Uterus (tissue), 4 donors: ENCODE data around the gene MACROD1. TPM values are rescaled to one million over a fixed set of nuclear protein-coding genes. Genes with fewer than 3 reads are reported as not detected.

Experiments
- DNase-seq, 2 donors: peaks; one replicate each; pipeline ENCODE4 v3.0.0-alpha.2; 2019 to 2020
- H3K27ac ChIP-seq, 2 donors: fragments of 200-600 bp; sonication (generic); 1 replicate in 1 of 2; 2 replicates in 1 of 2; pipeline ENCODE4 v1.5.1; 2016 to 2018
- H3K27me3 ChIP-seq, 2 donors: fragments of 200-600 bp; sonication (generic); one replicate each; pipeline ENCODE4 v1.5.1; 2018 to 2019; ENCODE audit warnings: control low read depth in 1 of 2
- H3K36me3 ChIP-seq, 2 donors: fragments of 200-600 bp; sonication (generic); one replicate each; pipeline ENCODE4 v1.5.1; 2019; ENCODE audit warnings: control low read depth in 1 of 2
- H3K4me1 ChIP-seq, 2 donors: fragments of 200-600 bp; sonication (generic); one replicate each; pipeline ENCODE4 v1.5.1; 2018 to 2019; ENCODE audit warnings: control low read depth in 1 of 2
- H3K4me3 ChIP-seq, 2 donors: fragments of 200-600 bp; sonication (generic); 1 replicate in 1 of 2; 2 replicates in 1 of 2; pipeline ENCODE4 v1.5.1; 2018 to 2019; ENCODE audit warnings: mild to moderate bottlenecking in 1 of 2
- H3K9me3 ChIP-seq, 2 donors: fragments of 200-600 bp; sonication (generic); one replicate each; pipeline ENCODE4 v1.5.1; 2019; ENCODE audit warnings: control low read depth in 1 of 2
- POLR2A ChIP-seq, 2 donors: fragments of 450-650 bp; IDR thresholded peaks; one replicate each; pipeline ENCODE4 v1.6.1; 2016; ENCODE audit warnings: antibody characterized with exemption in 2 of 2, mild to moderate bottlenecking in 1 of 2, moderate library complexity in 1 of 2
- intact Hi-C: fragments of 100-400 bp; cut with DNase I; formaldehyde crosslinking; loops from one replicate; pipeline ENCODE4 v1.15.1; 2023; ENCODE audit warnings: low total_unique reads
- total RNA-seq, 4 donors: library from RNA; depleted of rRNA in 3 of 4; stranded (reverse); fragments of >200 nt in 3 of 4; gene quantifications; one replicate each; pipeline versions ENCODE4 v1.1.0 to v1.2.4, GENCODE V29; 2014 to 2023
- TF ChIP-seq, protein P1 (sequence below), 4 experiments: fragments of 200-600 bp in 2 of 4; fragments of 450-650 bp in 2 of 4; sonication (generic) in 2 of 4; IDR thresholded peaks; one replicate each; pipeline ENCODE4 v1.5.1; 2016 to 2019; ENCODE audit warnings: antibody characterized with exemption in 4 of 4, mild to moderate bottlenecking in 2 of 4, moderate library complexity in 1 of 4
- donor health status: DM: yes; HTN: yes; CAD: no.

The MACROD1 gene
- total RNA-seq, 4 donors from 2014 or later, result 1.8 to 27.1 (median 6.6) TPM

DNA sequence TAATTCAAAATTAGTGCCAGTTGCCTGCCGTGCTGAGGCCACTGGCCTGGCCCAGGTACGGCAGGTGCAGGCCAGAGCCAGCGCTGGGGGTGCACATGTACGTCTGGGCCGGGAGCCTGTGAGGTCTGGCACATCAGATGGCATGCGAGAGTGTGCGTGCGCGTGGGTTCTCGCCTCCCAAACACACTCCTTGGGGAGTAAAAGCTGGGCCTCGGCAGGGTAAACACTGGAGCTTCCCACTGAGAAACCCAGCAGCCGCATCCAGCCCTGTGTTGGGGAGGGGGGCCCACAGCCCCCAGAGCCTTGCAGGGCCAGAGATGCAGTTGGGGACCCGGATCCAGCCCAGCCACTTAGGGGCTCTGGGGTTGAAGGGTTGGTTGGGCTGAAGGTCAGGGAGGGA is 92.4 kb downstream of the MACROD1 start:
- no peak for DNase-seq
- Histone ChIP-seq H3K9me3 (no peaks in the 10 kb centered on the region), H3K27me3 (no peaks in the 10 kb centered on the region), H3K27ac (no peak overlapping the region), H3K4me3 (no peak overlapping the region), H3K4me1 (peaks cover 0 to 6% of the 10 kb centered on the region in 2 donors), H3K36me3 (no peaks in the 10 kb centered on the region)
- no peak for TF ChIP-seq POLR2A (IDR thresholded peaks at IDR 0.05)
- TF ChIP-seq, protein P1, sequence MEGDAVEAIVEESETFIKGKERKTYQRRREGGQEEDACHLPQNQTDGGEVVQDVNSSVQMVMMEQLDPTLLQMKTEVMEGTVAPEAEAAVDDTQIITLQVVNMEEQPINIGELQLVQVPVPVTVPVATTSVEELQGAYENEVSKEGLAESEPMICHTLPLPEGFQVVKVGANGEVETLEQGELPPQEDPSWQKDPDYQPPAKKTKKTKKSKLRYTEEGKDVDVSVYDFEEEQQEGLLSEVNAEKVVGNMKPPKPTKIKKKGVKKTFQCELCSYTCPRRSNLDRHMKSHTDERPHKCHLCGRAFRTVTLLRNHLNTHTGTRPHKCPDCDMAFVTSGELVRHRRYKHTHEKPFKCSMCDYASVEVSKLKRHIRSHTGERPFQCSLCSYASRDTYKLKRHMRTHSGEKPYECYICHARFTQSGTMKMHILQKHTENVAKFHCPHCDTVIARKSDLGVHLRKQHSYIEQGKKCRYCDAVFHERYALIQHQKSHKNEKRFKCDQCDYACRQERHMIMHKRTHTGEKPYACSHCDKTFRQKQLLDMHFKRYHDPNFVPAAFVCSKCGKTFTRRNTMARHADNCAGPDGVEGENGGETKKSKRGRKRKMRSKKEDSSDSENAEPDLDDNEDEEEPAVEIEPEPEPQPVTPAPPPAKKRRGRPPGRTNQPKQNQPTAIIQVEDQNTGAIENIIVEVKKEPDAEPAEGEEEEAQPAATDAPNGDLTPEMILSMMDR (IDR thresholded peaks at IDR 0.05), result no peak
- intact Hi-C loops, result no loop called here

DNA sequence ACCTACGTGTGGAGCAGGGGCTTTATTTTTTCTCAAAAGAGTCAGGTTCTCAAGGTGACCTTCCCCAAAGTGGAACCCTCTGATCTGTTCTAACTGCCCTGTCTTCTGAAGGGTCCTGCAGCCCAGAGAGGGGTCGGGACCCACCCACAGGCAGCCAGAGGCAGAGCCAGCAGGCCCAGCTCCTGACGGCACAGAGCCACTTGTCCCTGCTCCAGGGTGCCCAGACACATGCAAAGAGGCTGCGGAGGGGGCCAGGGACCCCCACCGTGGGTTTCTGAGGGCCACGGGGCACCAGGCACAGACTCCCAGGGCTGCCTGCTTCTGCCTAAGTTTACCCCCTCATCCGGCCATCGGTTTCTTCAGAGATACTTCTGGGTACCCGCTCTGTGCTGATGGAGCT is 93.0 kb downstream of the MACROD1 start:
- Histone ChIP-seq H3K36me3 (no peaks in the 10 kb centered on the region), H3K4me1 (peaks cover 0 to 6% of the 10 kb centered on the region in 2 donors), H3K9me3 (no peaks in the 10 kb centered on the region), H3K27ac (no peak overlapping the region), H3K4me3 (no peak overlapping the region), H3K27me3 (no peaks in the 10 kb centered on the region)
- DNase-seq, result no peak
- intact Hi-C loops, result no loop called here
- TF ChIP-seq POLR2A (IDR thresholded peaks at IDR 0.05), result no peak
- TF ChIP-seq, protein P1 (IDR thresholded peaks at IDR 0.05), result no peak

DNA sequence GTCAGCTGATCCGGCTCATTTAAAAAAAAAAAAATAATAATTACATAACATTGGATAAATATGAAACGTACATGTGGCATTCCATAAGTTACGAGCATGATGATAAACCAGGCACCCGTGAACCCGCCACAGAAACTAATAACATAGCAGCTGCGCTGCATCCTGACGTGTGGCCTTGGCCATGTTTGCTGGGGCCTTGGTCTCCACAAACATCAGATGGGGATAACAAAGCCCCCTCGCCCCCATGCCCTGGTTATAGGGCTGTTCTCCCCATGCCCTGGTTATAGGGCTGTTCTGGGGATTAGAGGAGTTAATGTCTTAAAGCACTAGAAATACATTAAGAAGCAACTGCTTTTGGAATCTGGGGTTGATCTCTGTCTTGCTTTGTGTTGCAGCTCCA is 93.5 kb downstream of the MACROD1 start:
- H3K36me3 ChIP-seq, result no peaks in the 10 kb centered on the region
- intact Hi-C loops, result no loop called here
- H3K27me3 ChIP-seq, result no peaks in the 10 kb centered on the region
- H3K27ac ChIP-seq, result no peak overlapping the region
- H3K4me1 ChIP-seq, result peaks cover 0 to 6% of the 10 kb centered on the region in 2 donors
- TF ChIP-seq, protein P1 (IDR thresholded peaks at IDR 0.05), result no peak
- no peak for TF ChIP-seq POLR2A (IDR thresholded peaks at IDR 0.05)
- no peak for DNase-seq
- no peaks in the 10 kb centered on the region for H3K9me3 ChIP-seq
- H3K4me3 ChIP-seq, result no peak overlapping the region

DNA sequence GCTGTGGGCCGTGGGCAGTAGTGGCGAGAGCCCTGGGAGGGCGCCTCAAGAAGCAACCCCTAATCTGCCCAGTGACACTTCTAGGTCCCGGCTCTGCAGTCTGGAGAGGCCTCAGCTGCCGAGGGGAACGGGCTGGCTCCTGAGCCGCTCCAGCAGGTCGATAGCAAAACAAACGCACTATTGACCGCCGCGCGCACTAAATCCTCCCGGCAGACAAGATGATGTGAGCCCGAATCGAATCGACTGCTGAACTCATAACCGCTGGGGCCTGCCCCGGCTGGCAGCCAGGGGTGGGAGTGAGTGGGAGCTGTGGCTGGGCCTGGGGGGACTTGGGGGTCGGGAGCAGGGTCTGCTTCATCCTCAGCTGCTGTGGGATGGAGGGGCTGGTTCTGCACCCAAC is 94.1 kb downstream of the MACROD1 start:
- no peaks in the 10 kb centered on the region for H3K27me3 ChIP-seq
- TF ChIP-seq, protein P1 (IDR thresholded peaks at IDR 0.05), result no peak
- no peak for TF ChIP-seq POLR2A (IDR thresholded peaks at IDR 0.05)
- H3K27ac ChIP-seq, result no peak overlapping the region
- H3K4me3 ChIP-seq, result no peak overlapping the region
- H3K9me3 ChIP-seq, result no peaks in the 10 kb centered on the region
- H3K36me3 ChIP-seq, result no peaks in the 10 kb centered on the region
- intact Hi-C loops, result no loop called here
- H3K4me1 ChIP-seq, result peaks cover 0 to 6% of the 10 kb centered on the region in 2 donors
- DNase-seq, result no peak

DNA sequence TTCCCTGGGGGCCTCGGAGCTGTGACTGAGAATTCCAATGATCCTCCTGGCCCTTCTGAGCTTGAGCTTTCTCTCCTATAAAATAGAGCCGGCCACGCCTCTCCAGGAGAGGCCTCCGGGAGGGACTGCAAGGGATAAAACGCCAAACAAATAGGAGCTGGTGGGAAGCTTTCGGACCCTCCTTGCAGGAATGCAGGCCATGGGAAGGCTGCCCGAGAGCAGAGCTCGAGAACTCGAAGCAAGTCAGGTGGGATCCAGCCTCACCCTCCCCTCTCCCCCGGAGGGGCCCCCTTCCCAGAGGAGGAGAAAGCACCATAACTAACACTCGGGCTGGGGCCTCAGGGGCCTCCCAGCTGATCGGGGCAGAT is 95.6 kb downstream of the MACROD1 start:
- Histone ChIP-seq H3K27ac (no peak overlapping the region), H3K9me3 (no peaks in the 10 kb centered on the region), H3K36me3 (no peaks in the 10 kb centered on the region), H3K27me3 (no peaks in the 10 kb centered on the region), H3K4me3 (no peak overlapping the region), H3K4me1 (peaks cover 0 to 6% of the 10 kb centered on the region in 2 donors)
- no peak for TF ChIP-seq POLR2A (IDR thresholded peaks at IDR 0.05)
- TF ChIP-seq, protein P1 (IDR thresholded peaks at IDR 0.05), result no peak
- intact Hi-C loops, result no loop called here
- no peak for DNase-seq
